Erythroblast (primary cell): ENCODE data around the gene GDE1.

ENCODE experiments used
- GATA1 ChIP-seq: IDR thresholded peaks from 2 replicates; pipeline ENCODE4 v1.6.1; 2011; ENCODE audit warnings: low read depth, mild to moderate bottlenecking, control low read depth, low read length, moderate library complexity
- POLR2A ChIP-seq: IDR thresholded peaks from 2 replicates; pipeline ENCODE4 v1.6.1; 2011; ENCODE audit warnings: mild to moderate bottlenecking, low read length

DNA sequence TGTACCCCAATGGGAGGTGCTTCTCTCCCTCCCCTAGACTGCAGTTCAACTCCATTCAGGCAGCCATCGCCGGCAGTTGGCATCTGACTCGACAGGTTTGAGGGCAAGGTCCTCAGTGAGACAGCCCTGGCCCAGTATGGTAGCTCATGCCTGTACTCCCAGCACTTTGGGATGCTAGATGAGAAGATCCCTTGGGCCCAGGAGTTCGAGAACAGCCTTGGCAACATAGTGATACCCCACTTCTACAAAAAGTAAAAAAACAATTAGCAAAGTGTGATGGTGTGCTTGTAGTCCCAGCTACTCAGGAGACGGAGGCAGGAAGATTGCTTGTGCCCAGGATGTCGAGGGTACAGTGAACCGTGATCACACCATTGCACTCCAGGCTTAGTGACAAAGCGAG lies 45.7 kb upstream of the GDE1 start:
- TF ChIP-seq POLR2A (no peak), GATA1 (no peak)
